HG03159 (cell line): ENCODE results near the gene WNK1.

Source experiments
- ATAC-seq: cut with Tn5 transposase; IDR thresholded peaks from one replicate; pipeline ENCODE4 v1.9.1; 2021; ENCODE audit warnings: mild to moderate bottlenecking, moderate library complexity; ENCODE audit not compliant: unreplicated experiment

The WNK1 gene

GRCh38 chr12:938810-939209 lies 186.4 kb downstream of the WNK1 start:
- no peak for ATAC-seq

GRCh38 chr12:943051-943450 lies 190.7 kb downstream of the WNK1 start:
- ATAC-seq = no peak

GRCh38 chr12:944211-944610 lies 191.8 kb downstream of the WNK1 start:
- ATAC-seq = no peak

GRCh38 chr12:946212-946611 lies 193.8 kb downstream of the WNK1 start:
- ATAC-seq = no peak

GRCh38 chr12:946631-947030 lies 194.3 kb downstream of the WNK1 start:
- ATAC-seq = no peak

- no peak for ATAC-seq
Observed at GRCh38 chr12:948238-948637, 195.9 kb downstream of the WNK1 start.

- peak; percentile 78 for ATAC-seq
Observed at GRCh38 chr12:949453-950191, 197.2 kb downstream of the WNK1 start, which contains the start of gene RAD52. Gene RAD52, minus strand, starts transcription at chr12:949694. Its CDS starts 16,636 bp downstream, at chr12:933058.

- no peak for ATAC-seq
Observed at GRCh38 chr12:951176-951575, 198.8 kb downstream of the WNK1 start.

- ATAC-seq = no peak
Observed at GRCh38 chr12:953776-954175, 201.4 kb downstream of the WNK1 start.

GRCh38 chr12:954741-955140 lies 202.4 kb downstream of the WNK1 start:
- ATAC-seq = no peak

- ATAC-seq = no peak
Observed at GRCh38 chr12:955939-956338, 203.6 kb downstream of the WNK1 start.

- no peak for ATAC-seq
Observed at GRCh38 chr12:958588-959123, 206.3 kb downstream of the WNK1 start.
